SK-N-SH treated with all-trans-retinoic acid at 6 μM for 48 hours (cell line): ENCODE data around the gene NAALADL2.
"Not testable (repeated sequence)": the region's sequence is repeated elsewhere in the genome, so short reads cannot be mapped to it uniquely, and the experiment has no call there.

ENCODE experiments used
- ATAC-seq: fragments of 200-7000 bp; cut with Tn5 transposase; 3 replicates; pipeline ENCODE4 v1.9.1; 2020; ENCODE audit warnings: mild to moderate bottlenecking, moderate library complexity
- ARNTL ChIP-seq: fragments of 450-650 bp; formaldehyde crosslinking; IDR thresholded peaks from 2 replicates; pipeline ENCODE4 v1.5.0; 2020; ENCODE audit warnings: low read depth, mild to moderate bottlenecking, moderate library complexity, borderline replicate concordance
- BACH2 ChIP-seq: fragments of 250-450 bp; sonication (Bioruptor Pico); IDR thresholded peaks from 2 replicates; pipeline ENCODE4 v1.9.0; 2021; ENCODE audit warnings: mild to moderate bottlenecking, borderline replicate concordance
- GLIS3 ChIP-seq: fragments of 250-450 bp; sonication (Bioruptor Pico); IDR thresholded peaks from 2 replicates; pipeline ENCODE4 v1.5.0; 2020; ENCODE audit warnings: mild to moderate bottlenecking, moderate library complexity
- ISL1 ChIP-seq: fragments of 250-450 bp; sonication (Bioruptor Pico); IDR thresholded peaks from 2 replicates; pipeline ENCODE4 v2.1.2; 2022; ENCODE audit warnings: mild to moderate bottlenecking, moderate library complexity
- OSR1 ChIP-seq: fragments of 250-450 bp; sonication (Bioruptor Pico); IDR thresholded peaks from 2 replicates; pipeline ENCODE4 v1.8.0; 2022; ENCODE audit warnings: moderate library complexity, mild to moderate bottlenecking, inconsistent platforms
- RARB ChIP-seq: fragments of 250-450 bp; sonication (Bioruptor Pico); IDR thresholded peaks from 2 replicates; pipeline ENCODE4 v1.8.0; 2021; ENCODE audit warnings: mild to moderate bottlenecking, moderate library complexity
- SNAI2 ChIP-seq: fragments of 250-450 bp; sonication (Bioruptor Pico); IDR thresholded peaks from 2 replicates; pipeline ENCODE4 v1.5.0; 2020; ENCODE audit warnings: mild to moderate bottlenecking, moderate library complexity
- TCF4 ChIP-seq: fragments of 250-450 bp; sonication (Bioruptor Pico); IDR thresholded peaks from 2 replicates; pipeline ENCODE4 v1.8.0; 2021; ENCODE audit warnings: mild to moderate bottlenecking, moderate library complexity, borderline replicate concordance
- TOX ChIP-seq: fragments of 250-450 bp; sonication (Bioruptor Pico); IDR thresholded peaks from 2 replicates; pipeline ENCODE4 v1.8.0; 2021; ENCODE audit warnings: mild to moderate bottlenecking, moderate library complexity, borderline replicate concordance
- ZC3H10 ChIP-seq: fragments of 250-450 bp; sonication (Bioruptor Pico); IDR thresholded peaks from 2 replicates; pipeline ENCODE4 v1.5.1; 2021; ENCODE audit warnings: mild to moderate bottlenecking, moderate library complexity
- ZFP3 ChIP-seq: fragments of 250-450 bp; sonication (Bioruptor Pico); IDR thresholded peaks from 2 replicates; pipeline ENCODE4 v1.5.0; 2020; ENCODE audit warnings: mild to moderate bottlenecking, moderate library complexity
- ZFP30 ChIP-seq: fragments of 450-650 bp; formaldehyde crosslinking; IDR thresholded peaks from 2 replicates; pipeline ENCODE4 v1.5.0; 2022; ENCODE audit warnings: mild to moderate bottlenecking, moderate library complexity
- ZNF565 ChIP-seq: fragments of 450-650 bp; formaldehyde crosslinking; conservative IDR thresholded peaks from 2 replicates; pipeline ENCODE4 v1.5.0; 2020; ENCODE audit warnings: low read depth, mild to moderate bottlenecking, moderate library complexity
- ZNF70 ChIP-seq: fragments of 450-650 bp; formaldehyde crosslinking; IDR thresholded peaks from 2 replicates; pipeline ENCODE4 v1.5.0; 2020; ENCODE audit warnings: mild to moderate bottlenecking, moderate library complexity
- ZNF8 ChIP-seq: fragments of 450-650 bp; formaldehyde crosslinking; IDR thresholded peaks from 2 replicates; pipeline ENCODE4 v1.5.0; 2020; ENCODE audit warnings: mild to moderate bottlenecking, moderate library complexity
- TF ChIP-seq, protein P1 (sequence below): fragments of 250-450 bp; sonication (Bioruptor Pico); IDR thresholded peaks from 2 replicates; pipeline ENCODE4 v1.5.1; 2020; ENCODE audit warnings: low read depth, mild to moderate bottlenecking, moderate library complexity
- TF ChIP-seq, protein P2 (sequence below): fragments of 250-450 bp; sonication (Bioruptor Pico); IDR thresholded peaks from 2 replicates; pipeline ENCODE4 v1.5.1; 2021; ENCODE audit warnings: mild to moderate bottlenecking, moderate library complexity
- TF ChIP-seq, protein P3 (sequence below): fragments of 250-450 bp; sonication (Bioruptor Pico); IDR thresholded peaks from 2 replicates; pipeline ENCODE4 v1.8.0; 2020; ENCODE audit warnings: mild to moderate bottlenecking, moderate library complexity, borderline replicate concordance
- TF ChIP-seq, protein P4 (sequence below): fragments of 250-450 bp; sonication (Bioruptor Pico); IDR thresholded peaks from 2 replicates; pipeline ENCODE4 v1.8.0; 2021; ENCODE audit warnings: low read depth, mild to moderate bottlenecking, moderate library complexity, borderline replicate concordance

The NAALADL2 gene

DNA sequence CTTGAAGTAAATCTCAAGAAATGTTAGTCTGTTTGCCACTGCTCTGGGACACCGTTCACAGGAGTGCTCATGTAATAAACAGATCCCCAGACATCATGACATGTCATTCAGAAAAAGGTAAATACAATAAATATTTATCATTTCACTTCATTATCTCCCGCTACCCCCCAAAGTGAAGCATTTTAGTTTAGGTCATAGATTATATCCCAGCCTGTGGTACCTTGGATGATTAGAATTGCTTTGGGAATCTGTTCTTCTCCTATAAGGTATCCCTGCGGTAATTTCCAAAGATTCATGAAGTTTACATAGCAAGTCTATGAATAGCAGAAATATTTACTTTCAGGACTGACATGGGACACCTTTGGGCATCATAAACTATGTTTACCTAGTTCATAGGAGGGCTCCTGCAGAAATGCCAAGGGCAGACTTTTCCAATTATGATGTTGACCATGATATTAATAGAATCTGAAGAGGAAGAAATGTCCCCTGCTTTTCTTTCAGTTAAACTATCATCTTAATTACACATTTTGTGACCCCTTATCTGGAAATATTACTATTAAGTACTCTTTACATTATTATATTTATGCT is 268.0 kb downstream of the NAALADL2 start (continued):
- TF ChIP-seq, protein P1, sequence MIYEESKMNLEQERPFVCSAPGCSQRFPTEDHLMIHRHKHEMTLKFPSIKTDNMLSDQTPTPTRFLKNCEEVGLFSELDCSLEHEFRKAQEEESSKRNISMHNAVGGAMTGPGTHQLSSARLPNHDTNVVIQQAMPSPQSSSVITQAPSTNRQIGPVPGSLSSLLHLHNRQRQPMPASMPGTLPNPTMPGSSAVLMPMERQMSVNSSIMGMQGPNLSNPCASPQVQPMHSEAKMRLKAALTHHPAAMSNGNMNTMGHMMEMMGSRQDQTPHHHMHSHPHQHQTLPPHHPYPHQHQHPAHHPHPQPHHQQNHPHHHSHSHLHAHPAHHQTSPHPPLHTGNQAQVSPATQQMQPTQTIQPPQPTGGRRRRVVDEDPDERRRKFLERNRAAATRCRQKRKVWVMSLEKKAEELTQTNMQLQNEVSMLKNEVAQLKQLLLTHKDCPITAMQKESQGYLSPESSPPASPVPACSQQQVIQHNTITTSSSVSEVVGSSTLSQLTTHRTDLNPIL (CRISPR knock-in tag), result no peak
- TF ChIP-seq, protein P2, sequence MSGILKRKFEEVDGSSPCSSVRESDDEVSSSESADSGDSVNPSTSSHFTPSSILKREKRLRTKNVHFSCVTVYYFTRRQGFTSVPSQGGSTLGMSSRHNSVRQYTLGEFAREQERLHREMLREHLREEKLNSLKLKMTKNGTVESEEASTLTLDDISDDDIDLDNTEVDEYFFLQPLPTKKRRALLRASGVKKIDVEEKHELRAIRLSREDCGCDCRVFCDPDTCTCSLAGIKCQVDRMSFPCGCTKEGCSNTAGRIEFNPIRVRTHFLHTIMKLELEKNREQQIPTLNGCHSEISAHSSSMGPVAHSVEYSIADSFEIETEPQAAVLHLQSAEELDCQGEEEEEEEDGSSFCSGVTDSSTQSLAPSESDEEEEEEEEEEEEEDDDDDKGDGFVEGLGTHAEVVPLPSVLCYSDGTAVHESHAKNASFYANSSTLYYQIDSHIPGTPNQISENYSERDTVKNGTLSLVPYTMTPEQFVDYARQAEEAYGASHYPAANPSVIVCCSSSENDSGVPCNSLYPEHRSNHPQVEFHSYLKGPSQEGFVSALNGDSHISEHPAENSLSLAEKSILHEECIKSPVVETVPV (CRISPR knock-in tag), result no peak
- no peak for TF ChIP-seq ZC3H10 (CRISPR knock-in tag)

DNA sequence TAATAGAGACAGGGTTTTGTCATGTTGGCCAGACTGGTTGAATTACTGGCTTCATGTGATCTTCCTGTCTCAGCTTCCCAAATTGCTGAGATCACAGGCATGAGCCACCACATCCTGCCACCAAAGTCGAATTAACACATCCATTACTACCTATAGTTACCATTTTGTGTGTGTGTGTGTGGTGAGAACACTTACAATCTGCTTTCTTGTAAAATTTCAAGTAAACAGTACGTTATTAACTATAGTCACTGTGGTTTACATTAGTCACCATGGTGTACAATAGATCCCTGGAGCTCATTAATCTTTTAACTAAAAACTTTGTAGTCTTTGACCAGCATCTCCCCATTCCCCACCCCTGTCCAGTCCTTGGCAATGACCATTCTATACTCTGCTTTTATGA is 270.0 kb downstream of the NAALADL2 start:
- no peak for ATAC-seq
- TF ChIP-seq RARB (CRISPR knock-in tag) (no peak), TOX (CRISPR knock-in tag) (no peak), OSR1 (CRISPR knock-in tag) (no peak), ZNF8 (CRISPR knock-in tag) (no peak), ZFP3 (CRISPR knock-in tag) (no peak), BACH2 (no peak), ZNF70 (CRISPR knock-in tag) (no peak), ISL1 (CRISPR knock-in tag) (no peak), SNAI2 (CRISPR knock-in tag) (no peak), ZNF565 (CRISPR knock-in tag) (no peak), TCF4 (CRISPR knock-in tag) (no peak)
- TF ChIP-seq, protein P3, sequence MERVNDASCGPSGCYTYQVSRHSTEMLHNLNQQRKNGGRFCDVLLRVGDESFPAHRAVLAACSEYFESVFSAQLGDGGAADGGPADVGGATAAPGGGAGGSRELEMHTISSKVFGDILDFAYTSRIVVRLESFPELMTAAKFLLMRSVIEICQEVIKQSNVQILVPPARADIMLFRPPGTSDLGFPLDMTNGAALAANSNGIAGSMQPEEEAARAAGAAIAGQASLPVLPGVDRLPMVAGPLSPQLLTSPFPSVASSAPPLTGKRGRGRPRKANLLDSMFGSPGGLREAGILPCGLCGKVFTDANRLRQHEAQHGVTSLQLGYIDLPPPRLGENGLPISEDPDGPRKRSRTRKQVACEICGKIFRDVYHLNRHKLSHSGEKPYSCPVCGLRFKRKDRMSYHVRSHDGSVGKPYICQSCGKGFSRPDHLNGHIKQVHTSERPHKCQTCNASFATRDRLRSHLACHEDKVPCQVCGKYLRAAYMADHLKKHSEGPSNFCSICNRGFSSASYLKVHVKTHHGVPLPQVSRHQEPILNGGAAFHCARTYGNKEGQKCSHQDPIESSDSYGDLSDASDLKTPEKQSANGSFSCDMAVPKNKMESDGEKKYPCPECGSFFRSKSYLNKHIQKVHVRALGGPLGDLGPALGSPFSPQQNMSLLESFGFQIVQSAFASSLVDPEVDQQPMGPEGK (CRISPR knock-in tag), result no peak
- TF ChIP-seq, protein P2 (CRISPR knock-in tag), result no peak

DNA sequence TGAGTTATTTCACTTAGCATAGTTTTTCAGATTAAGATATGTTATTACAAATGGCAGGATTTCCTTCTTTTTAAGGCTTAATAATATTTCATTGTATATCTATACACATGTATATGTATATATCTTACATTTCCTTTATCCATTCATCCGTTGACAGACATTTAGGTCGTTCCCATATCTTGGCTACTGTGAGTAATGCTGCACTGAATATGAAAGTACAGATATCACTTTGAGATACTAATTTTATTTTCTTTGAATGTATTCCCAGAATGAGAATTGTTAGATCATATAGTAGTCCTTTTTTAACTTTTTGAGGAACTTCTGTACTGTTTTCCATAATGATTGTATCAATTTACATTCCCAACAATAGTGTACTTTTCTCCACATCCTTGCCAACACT is 270.4 kb downstream of the NAALADL2 start:
- no peak for ATAC-seq
- TF ChIP-seq TCF4 (CRISPR knock-in tag), result no peak
- TF ChIP-seq ZNF8 (CRISPR knock-in tag), result no peak
- no peak for TF ChIP-seq SNAI2 (CRISPR knock-in tag)
- TF ChIP-seq ZC3H10 (CRISPR knock-in tag), result no peak
- no peak for TF ChIP-seq ZNF70 (CRISPR knock-in tag)
- TF ChIP-seq, protein P4, sequence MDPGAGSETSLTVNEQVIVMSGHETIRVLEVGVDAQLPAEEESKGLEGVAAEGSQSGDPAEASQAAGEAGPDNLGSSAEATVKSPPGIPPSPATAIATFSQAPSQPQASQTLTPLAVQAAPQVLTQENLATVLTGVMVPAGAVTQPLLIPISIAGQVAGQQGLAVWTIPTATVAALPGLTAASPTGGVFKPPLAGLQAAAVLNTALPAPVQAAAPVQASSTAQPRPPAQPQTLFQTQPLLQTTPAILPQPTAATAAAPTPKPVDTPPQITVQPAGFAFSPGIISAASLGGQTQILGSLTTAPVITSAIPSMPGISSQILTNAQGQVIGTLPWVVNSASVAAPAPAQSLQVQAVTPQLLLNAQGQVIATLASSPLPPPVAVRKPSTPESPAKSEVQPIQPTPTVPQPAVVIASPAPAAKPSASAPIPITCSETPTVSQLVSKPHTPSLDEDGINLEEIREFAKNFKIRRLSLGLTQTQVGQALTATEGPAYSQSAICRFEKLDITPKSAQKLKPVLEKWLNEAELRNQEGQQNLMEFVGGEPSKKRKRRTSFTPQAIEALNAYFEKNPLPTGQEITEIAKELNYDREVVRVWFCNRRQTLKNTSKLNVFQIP (CRISPR knock-in tag), result no peak
- no peak for TF ChIP-seq ARNTL (CRISPR knock-in tag)
- no peak for TF ChIP-seq RARB (CRISPR knock-in tag)
- no peak for TF ChIP-seq ZFP30 (CRISPR knock-in tag)
- no peak for TF ChIP-seq ZNF565 (CRISPR knock-in tag)
- TF ChIP-seq, protein P2 (CRISPR knock-in tag), result no peak
- no peak for TF ChIP-seq OSR1 (CRISPR knock-in tag)
- TF ChIP-seq TOX (CRISPR knock-in tag), result no peak
- no peak for TF ChIP-seq GLIS3 (CRISPR knock-in tag)
- TF ChIP-seq BACH2, result no peak
- TF ChIP-seq, all 23 proteins: peak for 0

DNA sequence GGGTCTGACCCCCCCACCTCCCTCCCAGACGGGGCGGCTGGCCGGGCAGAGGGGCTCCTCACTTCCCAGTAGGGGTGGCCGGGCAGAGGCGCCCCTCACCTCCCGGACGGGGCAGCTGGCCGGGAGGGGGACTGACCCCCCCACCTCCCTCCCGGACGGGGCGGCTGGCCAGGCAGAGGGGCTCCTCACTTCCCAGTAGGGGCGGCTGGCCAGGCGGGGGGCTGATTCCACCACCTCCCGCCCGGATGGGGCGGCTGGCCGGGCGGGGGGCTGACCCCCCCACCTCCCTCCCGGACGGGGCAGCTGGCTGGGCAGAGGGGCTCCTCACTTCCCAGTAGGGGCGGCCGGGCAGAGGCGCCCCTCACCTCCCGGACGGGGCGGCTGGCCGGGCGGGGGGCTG is 272.7 kb downstream of the NAALADL2 start:
- ATAC-seq, result not testable (repeated sequence)

DNA sequence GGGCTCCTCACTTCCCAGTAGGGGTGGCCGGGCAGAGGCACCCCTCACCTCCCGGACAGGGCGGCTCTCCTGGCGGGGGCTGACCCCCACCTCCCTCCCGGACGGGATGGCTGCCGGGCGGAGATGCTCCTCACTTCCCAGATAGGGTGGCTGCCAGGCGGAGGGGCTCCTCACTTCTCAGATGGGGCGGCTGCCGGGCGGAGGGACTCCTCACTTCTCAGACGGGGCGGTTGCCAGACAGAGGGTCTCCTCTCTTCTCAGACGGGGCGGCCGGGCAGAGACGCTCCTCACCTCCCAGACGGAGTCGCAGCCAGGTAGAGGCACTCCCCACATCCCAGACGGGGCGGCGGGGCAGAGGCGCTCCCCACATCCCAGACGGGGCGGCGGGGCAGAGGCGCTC is 273.6 kb downstream of the NAALADL2 start:
- not testable (repeated sequence) for ATAC-seq
